ENCODE data around the gene OR2A7.
"Not testable (repeated sequence)": the region's sequence is repeated elsewhere in the genome, so short reads cannot be mapped to it uniquely, and the experiment has no call there.

- TF ChIP-seq CTCF (conservative IDR thresholded peaks at IDR 0.05; ENCODE audit: low read depth in 2 of 2); REST (IDR thresholded peaks at IDR 0.05; ENCODE audit: unreplicated experiment); EZH2phosphoT487 (IDR thresholded peaks at IDR 0.05; ENCODE audit: unreplicated experiment); EZH2 (IDR thresholded peaks at IDR 0.05; ENCODE audit: low read depth, unreplicated experiment); ZNF331 (CRISPR knock-in tag; IDR thresholded peaks at IDR 0.05; ENCODE audit: low read depth): not testable (repeated sequence)
Observed at GRCh38 chr7:144269188-144269587, 4.6 kb upstream of the OR2A7 start, which contains the start of gene CTAGE8.

All from GM23338 (cell line).